ENCODE measurements around the gene ARNT2.

GRCh38 chr15:80467311-80467714, 63.1 kb downstream of the ARNT2 start:
- TF ChIP-seq CTCF (IDR thresholded peaks at IDR 0.05), result no peak
- TF ChIP-seq REST (IDR thresholded peaks at IDR 0.05; ENCODE audit: insufficient read depth in 1 of 2, low read depth in 2 of 2, low read length in 1 of 2), result no peak
- no peak for TF ChIP-seq TCF7L2 (IDR thresholded peaks at IDR 0.05; ENCODE audit: low read depth, low read length)
- no peak for TF ChIP-seq POLR2AphosphoS5 (IDR thresholded peaks at IDR 0.05; ENCODE audit: low read depth, low read length)
